KMS-11 (cell line): ENCODE measurements around the gene LAIR2.

Experiments
- H2AFZ ChIP-seq: fragments of 200-600 bp; sonication (generic); 2 replicates; pipeline ENCODE4 v1.6.1; 2016; ENCODE audit warnings: antibody characterized with exemption, mixed run types, low read depth
- H3K27ac ChIP-seq: fragments of 200-600 bp; sonication (generic); 2 replicates; pipeline ENCODE4 v1.6.1; 2016; ENCODE audit warnings: mild to moderate bottlenecking, mixed run types
- H3K27me3 ChIP-seq: fragments of 200-600 bp; sonication (generic); 2 replicates; pipeline ENCODE4 v1.6.1; 2017; ENCODE audit warnings: mild to moderate bottlenecking, low read depth, mixed run types, moderate library complexity; ENCODE audit not compliant: insufficient read depth
- H3K36me3 ChIP-seq: fragments of 200-600 bp; sonication (generic); 2 replicates; pipeline ENCODE4 v1.6.1; 2017; ENCODE audit warnings: mild to moderate bottlenecking, mixed run types; ENCODE audit not compliant: insufficient read depth
- H3K4me1 ChIP-seq: fragments of 200-600 bp; sonication (generic); 2 replicates; pipeline ENCODE4 v1.6.1; 2016; ENCODE audit warnings: mild to moderate bottlenecking, low read depth, mixed run types; ENCODE audit not compliant: poor library complexity, severe bottlenecking
- H3K4me2 ChIP-seq: fragments of 200-600 bp; sonication (generic); 2 replicates; pipeline ENCODE4 v1.7.0; 2016; ENCODE audit warnings: mild to moderate bottlenecking, mixed run types
- H3K4me3 ChIP-seq: fragments of 200-600 bp; sonication (generic); IDR thresholded peaks from 2 replicates; pipeline ENCODE4 v1.6.1; 2017; ENCODE audit warnings: low read depth, low read length, mixed read lengths; ENCODE audit not compliant: insufficient read depth
- H3K79me2 ChIP-seq: fragments of 200-600 bp; sonication (generic); 2 replicates; pipeline ENCODE4 v1.6.1; 2016; ENCODE audit warnings: low read depth, mixed run types; ENCODE audit not compliant: insufficient read depth
- H3K9ac ChIP-seq: fragments of 200-600 bp; sonication (generic); 2 replicates; pipeline ENCODE4 v1.6.1; 2016; ENCODE audit warnings: mild to moderate bottlenecking, mixed run types
- H4K20me1 ChIP-seq: fragments of 200-600 bp; sonication (generic); 2 replicates; pipeline ENCODE4 v1.6.1; 2016; ENCODE audit warnings: mild to moderate bottlenecking, mixed run types; ENCODE audit not compliant: insufficient read depth
- CTCF ChIP-seq: fragments of 200-600 bp; sonication (generic); conservative IDR thresholded peaks from 2 replicates; pipeline ENCODE4 v1.6.1; 2017; ENCODE audit warnings: low read depth, mild to moderate bottlenecking, antibody characterized with exemption, low read length, moderate library complexity, mixed read lengths

The LAIR2 gene

GRCh38 chr19:54549224-54549623 lies 46.6 kb downstream of the LAIR2 start:
- Histone ChIP-seq H3K4me3 (no peak overlapping the region), H3K27me3 (peaks cover 6% of the 10 kb centered on the region; the same call in 1 of the 2 replicates), H3K4me2 (no peak overlapping the region), H4K20me1 (no peaks in the 10 kb centered on the region), H3K79me2 (no peaks in the 10 kb centered on the region), H2AFZ (no peak overlapping the region), H3K4me1 (no peaks in the 10 kb centered on the region), H3K9ac (no peak overlapping the region), H3K27ac (no peak overlapping the region), H3K36me3 (no peaks in the 10 kb centered on the region)
- TF ChIP-seq CTCF: no peak

DNA sequence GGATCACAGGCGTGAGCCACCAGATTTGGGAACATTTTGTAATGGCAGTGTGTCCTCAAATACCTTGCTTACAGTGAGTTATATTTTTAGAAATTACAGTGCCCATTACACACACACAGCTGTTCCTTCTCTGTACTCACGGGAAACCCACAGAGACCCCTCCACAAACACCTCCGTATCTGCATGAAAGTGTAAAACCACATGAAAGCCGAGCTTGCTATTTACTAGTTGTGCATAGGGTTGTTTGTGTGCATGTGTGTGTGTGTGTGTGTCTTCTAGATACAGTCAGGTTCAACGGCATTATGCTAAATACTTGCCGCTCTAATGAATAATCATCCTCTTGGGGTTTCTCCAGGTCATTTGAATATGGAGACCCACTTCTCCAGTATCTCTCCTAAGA lies 48.7 kb downstream of the LAIR2 start:
- no peak overlapping the region for H2AFZ ChIP-seq
- no peaks in the 10 kb centered on the region for H3K4me1 ChIP-seq
- no peak overlapping the region for H3K27ac ChIP-seq
- H3K36me3 ChIP-seq: no peaks in the 10 kb centered on the region
- H3K9ac ChIP-seq: no peak overlapping the region
- H3K79me2 ChIP-seq: no peaks in the 10 kb centered on the region
- H4K20me1 ChIP-seq: no peaks in the 10 kb centered on the region
- H3K4me2 ChIP-seq: no peak overlapping the region
- no peak for TF ChIP-seq CTCF
- peaks cover 3% of the 10 kb centered on the region; the same call in 1 of the 2 replicates for H3K27me3 ChIP-seq
- no peak overlapping the region for H3K4me3 ChIP-seq

DNA sequence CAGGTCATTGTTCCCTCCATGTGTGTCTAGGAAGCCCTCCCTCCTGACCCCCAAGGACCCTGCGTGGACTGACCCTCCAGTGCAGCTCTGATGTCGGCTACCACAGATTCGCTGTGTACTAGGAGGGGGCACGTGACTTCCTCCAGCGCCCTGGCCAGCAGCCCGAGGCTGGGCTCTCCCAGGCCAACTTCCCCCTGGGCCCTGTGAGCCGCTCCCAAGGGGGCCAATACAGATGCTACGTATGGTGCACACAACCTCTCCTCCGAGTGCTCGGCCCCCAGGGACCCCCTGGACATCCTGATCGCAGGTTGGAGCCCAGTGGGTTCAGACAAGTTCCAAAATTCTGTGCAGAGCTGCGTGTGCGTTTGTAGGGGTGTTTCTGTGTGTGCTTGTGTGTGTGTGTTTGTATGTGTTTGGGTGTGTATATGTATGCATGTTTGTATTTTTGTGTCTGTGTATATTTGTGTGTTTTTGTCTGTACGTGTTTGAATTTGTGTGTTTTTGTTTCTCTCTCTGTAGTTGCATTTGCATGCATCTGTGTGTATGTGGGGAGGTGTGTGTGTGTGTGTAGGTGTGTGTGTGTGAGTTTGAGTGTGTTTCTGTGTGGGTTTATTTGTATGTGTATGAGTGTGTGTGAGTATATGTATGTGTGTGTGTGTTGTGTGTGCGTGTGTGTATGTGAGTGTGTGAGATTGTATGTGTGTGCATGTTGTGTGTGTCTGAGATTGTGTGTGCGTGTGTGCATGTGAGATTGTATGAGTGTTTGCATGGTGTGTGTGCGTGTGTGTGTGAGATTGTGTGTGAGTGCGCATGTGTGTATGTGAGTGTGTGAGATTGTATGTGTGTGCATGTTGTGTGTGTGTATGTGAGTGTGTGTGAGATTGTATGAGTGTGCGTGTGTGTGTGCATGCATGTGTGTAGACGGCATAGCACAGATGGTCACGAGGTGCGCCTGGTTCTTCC lies 49.6 kb downstream of the LAIR2 start:
- no peaks in the 10 kb centered on the region for H3K79me2 ChIP-seq
- H3K27ac ChIP-seq: no peak overlapping the region
- no peak for TF ChIP-seq CTCF
- no peaks in the 10 kb centered on the region for H4K20me1 ChIP-seq
- H3K36me3 ChIP-seq: no peaks in the 10 kb centered on the region
- H2AFZ ChIP-seq: no peak overlapping the region
- no peak overlapping the region for H3K9ac ChIP-seq
- peaks cover 3% of the 10 kb centered on the region; the same call in 1 of the 2 replicates for H3K27me3 ChIP-seq
- H3K4me3 ChIP-seq: no peak overlapping the region
- H3K4me1 ChIP-seq: no peaks in the 10 kb centered on the region
- no peak overlapping the region for H3K4me2 ChIP-seq

DNA sequence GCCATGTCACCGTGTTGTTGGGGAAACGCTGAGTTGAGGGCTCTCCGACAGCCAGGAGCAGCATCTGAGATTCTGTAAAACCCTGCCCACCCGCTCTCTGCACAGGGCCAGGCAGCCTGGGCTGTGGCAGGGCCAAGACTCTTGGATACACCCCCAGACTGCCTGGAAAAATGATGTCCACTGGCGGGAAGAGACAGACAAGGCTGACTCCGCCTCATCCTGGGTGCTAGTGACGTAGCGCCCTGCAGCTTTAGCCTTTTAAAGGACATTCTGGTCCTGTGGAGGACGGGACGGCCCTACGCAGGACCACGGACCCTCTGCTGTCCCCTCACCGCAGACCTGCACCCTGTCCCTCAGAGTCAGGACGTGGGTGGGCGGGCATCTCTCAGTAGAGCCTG lies 50.3 kb downstream of the LAIR2 start:
- Histone ChIP-seq H3K4me2 (no peak overlapping the region), H2AFZ (no peak overlapping the region), H3K27ac (no peak overlapping the region), H3K79me2 (no peaks in the 10 kb centered on the region), H3K27me3 (peaks cover 3% of the 10 kb centered on the region; the same call in 1 of the 2 replicates), H3K4me1 (no peaks in the 10 kb centered on the region), H3K9ac (no peak overlapping the region), H4K20me1 (no peaks in the 10 kb centered on the region), H3K36me3 (no peaks in the 10 kb centered on the region), H3K4me3 (no peak overlapping the region)
- no peak for TF ChIP-seq CTCF
